IMR-90 (cell line): ENCODE measurements around the gene NUP88. TPM values are rescaled to one million over a fixed set of nuclear protein-coding genes. Genes with fewer than 3 reads are reported as not detected.

Source experiments
- ATAC-seq: fragments of 200-7000 bp; cut with Tn5 transposase; 2 replicates; pipeline ENCODE4 v1.9.1; 2020; ENCODE audit warnings: low read depth, mild to moderate bottlenecking, moderate library complexity
- BruUV-seq: library from RNA; stranded (reverse); fragments of 400-500 nt; replicated peaks from 2 replicates; lab custom pipeline; 2021; lab: Mats Ljungman, UMichigan
- CTCF ChIA-PET: fragments of 300-600 bp; formaldehyde crosslinking; extraction: SDS; loops from one replicate; lab custom pipeline; 2021; ENCODE audit warnings: antibody characterized with exemption; lab: Yijun Ruan, JAX
- POLR2A ChIA-PET: fragments of 300-600 bp; sonication (Branson Sonifier 250); formaldehyde crosslinking; loops from one replicate; lab custom pipeline; 2022; ENCODE audit warnings: antibody characterized with exemption; ENCODE audit not compliant: unreplicated experiment; lab: Charles Lee
- DNase-seq: peaks from one replicate; pipeline ENCODE4 v3.0.0; 2013
- H2AFZ ChIP-seq: replicated peaks from 2 replicates; pipeline ENCODE3; 2013; ENCODE audit warnings: low read length, mild to moderate bottlenecking; ENCODE audit not compliant: poor library complexity
- H2AK5ac ChIP-seq: 2 replicates; pipeline ENCODE4 v1.6.1; 2013; ENCODE audit warnings: low read depth, low read length, inconsistent platforms
- H2AK9ac ChIP-seq: replicated peaks from 2 replicates; pipeline ENCODE3; 2013; ENCODE audit warnings: mild to moderate bottlenecking, low read depth, low read length, moderate library complexity; ENCODE audit not compliant: poor library complexity
- H2BK120ac ChIP-seq: 2 replicates; pipeline ENCODE4 v1.6.1; 2013; ENCODE audit warnings: low read depth, low read length, inconsistent platforms
- H2BK15ac ChIP-seq: 3 replicates; pipeline ENCODE4 v1.6.1; 2013; ENCODE audit warnings: low read depth, low read length, inconsistent platforms
- H2BK20ac ChIP-seq: 2 replicates; pipeline ENCODE4 v1.6.1; 2013; ENCODE audit warnings: low read depth, mild to moderate bottlenecking, inconsistent platforms, low read length, moderate library complexity
- H2BK5ac ChIP-seq: 2 replicates; pipeline ENCODE4 v1.6.1; 2013; ENCODE audit warnings: mild to moderate bottlenecking, low read depth, low read length, inconsistent platforms; ENCODE audit not compliant: poor library complexity, severe bottlenecking
- H3K14ac ChIP-seq: replicated peaks from 2 replicates; pipeline ENCODE4 v1.6.1; 2013; ENCODE audit warnings: low read depth, low read length, inconsistent platforms
- H3K18ac ChIP-seq: 2 replicates; pipeline ENCODE4 v1.6.1; 2013; ENCODE audit warnings: low read depth, low read length, control low read depth
- H3K23ac ChIP-seq: 2 replicates; pipeline ENCODE4 v1.6.1; 2013; ENCODE audit warnings: low read depth, low read length, inconsistent platforms
- H3K27ac ChIP-seq: 2 replicates; pipeline ENCODE4 v1.5.1; 2013; ENCODE audit warnings: mild to moderate bottlenecking, control low read depth, low read length; ENCODE audit not compliant: insufficient read depth
- H3K27me3 ChIP-seq: 2 replicates; pipeline ENCODE4 v1.6.1; 2013; ENCODE audit warnings: low read length; ENCODE audit not compliant: control insufficient read depth, insufficient read depth
- H3K36me3 ChIP-seq: 2 replicates; pipeline ENCODE4 v1.6.1; 2013; ENCODE audit warnings: low read length, mixed read lengths; ENCODE audit not compliant: control insufficient read depth, insufficient read depth
- H3K4ac ChIP-seq: 2 replicates; pipeline ENCODE4 v1.6.1; 2013; ENCODE audit warnings: low read depth, low read length, inconsistent platforms
- H3K4me1 ChIP-seq: 2 replicates; pipeline ENCODE4 v1.6.1; 2013; ENCODE audit warnings: low read length, mixed read lengths; ENCODE audit not compliant: control insufficient read depth, insufficient read depth
- H3K4me2 ChIP-seq: 2 replicates; pipeline ENCODE4 v1.6.1; 2013; ENCODE audit warnings: low read depth, mild to moderate bottlenecking, control low read depth, low read length, moderate library complexity
- H3K4me3 ChIP-seq: 2 replicates; pipeline ENCODE4 v1.5.1; 2013; ENCODE audit warnings: low read depth, mild to moderate bottlenecking, control low read depth, low read length, moderate library complexity; ENCODE audit not compliant: insufficient read depth
- H3K56ac ChIP-seq: 2 replicates; pipeline ENCODE4 v1.6.1; 2013; ENCODE audit warnings: low read length, inconsistent platforms; ENCODE audit not compliant: insufficient read depth; ENCODE audit errors: extremely low read depth
- H3K79me1 ChIP-seq, 2 experiments: 2 replicates each; pipeline ENCODE4 v1.6.1; 2013; ENCODE audit warnings: low read length in 2 of 2, inconsistent platforms in 1 of 2, low read depth in 1 of 2
- H3K9ac ChIP-seq: 2 replicates; pipeline ENCODE4 v1.6.1; 2013; ENCODE audit warnings: low read depth, low read length, control low read depth
- H3K9me1 ChIP-seq: 2 replicates; pipeline ENCODE4 v1.6.1; 2013; ENCODE audit warnings: low read length, inconsistent platforms; ENCODE audit not compliant: insufficient read depth
- H3K9me3 ChIP-seq: 2 replicates; pipeline ENCODE4 v1.6.1; 2013; ENCODE audit warnings: low read length; ENCODE audit not compliant: control insufficient read depth, insufficient read depth
- H4K20me1 ChIP-seq: 2 replicates; pipeline ENCODE4 v1.6.1; 2013; ENCODE audit warnings: low read length, inconsistent platforms; ENCODE audit not compliant: insufficient read depth
- H4K5ac ChIP-seq: 2 replicates; pipeline ENCODE4 v1.6.1; 2013; ENCODE audit warnings: mild to moderate bottlenecking, low read depth, low read length, control low read depth
- H4K8ac ChIP-seq, 2 experiments: 2 replicates each; pipeline ENCODE4 v1.6.1; 2013; ENCODE audit warnings: low read depth in 2 of 2, low read length in 2 of 2, control low read depth in 1 of 2, inconsistent platforms in 1 of 2
- H4K91ac ChIP-seq: 2 replicates; pipeline ENCODE4 v1.6.1; 2013; ENCODE audit warnings: low read depth, low read length, inconsistent platforms; ENCODE audit not compliant: insufficient read depth
- BHLHE40 ChIP-seq: fragments of 150-350 bp; IDR thresholded peaks from 2 replicates; pipeline ENCODE4 v1.6.1; 2016; ENCODE audit warnings: mild to moderate bottlenecking, low read depth, low read length
- CEBPB ChIP-seq: IDR thresholded peaks from 2 replicates; pipeline ENCODE4 v1.6.1; 2012; ENCODE audit warnings: low read depth, low read length, improper control_type of control experiment
- CHD1 ChIP-seq: IDR thresholded peaks from 2 replicates; pipeline ENCODE4 v1.6.1; 2012; ENCODE audit warnings: low read depth, low read length, improper control_type of control experiment
- CTCF ChIP-seq: conservative IDR thresholded peaks from 2 replicates; pipeline ENCODE4 v1.5.1; 2012; ENCODE audit warnings: mild to moderate bottlenecking, low read depth, low read length, improper control_type of control experiment
- ELK1 ChIP-seq: fragments of 150-350 bp; IDR thresholded peaks from 2 replicates; pipeline ENCODE4 v1.6.1; 2016; ENCODE audit warnings: low read depth, mild to moderate bottlenecking, low read length, moderate library complexity, borderline replicate concordance
- FOS ChIP-seq: fragments of 150-350 bp; IDR thresholded peaks from 2 replicates; pipeline ENCODE4 v1.6.1; 2016; ENCODE audit warnings: low read depth, low read length
- MAFK ChIP-seq: IDR thresholded peaks from 2 replicates; pipeline ENCODE4 v1.6.1; 2012; ENCODE audit warnings: low read depth, low read length, improper control_type of control experiment
- MAZ ChIP-seq: IDR thresholded peaks from 2 replicates; pipeline ENCODE4 v1.6.1; 2012; ENCODE audit warnings: low read depth, mild to moderate bottlenecking, low read length, improper control_type of control experiment, moderate library complexity, borderline replicate concordance
- MXI1 ChIP-seq: IDR thresholded peaks from 2 replicates; pipeline ENCODE4 v1.6.1; 2012; ENCODE audit warnings: low read depth, mild to moderate bottlenecking, low read length, moderate library complexity, borderline replicate concordance
- NFE2L2 ChIP-seq: fragments of 150-350 bp; IDR thresholded peaks from 2 replicates; pipeline ENCODE4 v1.6.1; 2016; ENCODE audit warnings: low read depth, mild to moderate bottlenecking, low read length
- POLR2A ChIP-seq: IDR thresholded peaks from 2 replicates; pipeline ENCODE4 v1.6.1; 2012; ENCODE audit warnings: mild to moderate bottlenecking, low read depth, low read length
- RAD21 ChIP-seq: IDR thresholded peaks from 2 replicates; pipeline ENCODE4 v1.6.1; 2012; ENCODE audit warnings: low read length, improper control_type of control experiment
- RFX5 ChIP-seq: IDR thresholded peaks from 2 replicates; pipeline ENCODE4 v1.8.0; 2012; ENCODE audit warnings: low read depth, mild to moderate bottlenecking, low read length, moderate library complexity
- USF2 ChIP-seq: fragments of 150-350 bp; IDR thresholded peaks from 2 replicates; pipeline ENCODE4 v1.6.1; 2017; ENCODE audit warnings: mild to moderate bottlenecking, antibody characterized with exemption, low read length, low read depth
- WGBS, 2 experiments: methylation state at CpG; one replicate each; pipeline versions ENCODE4 v1.1.5 to v1.1.7; 2013; ENCODE audit warnings: missing lambda C conversion rate in 2 of 2; ENCODE audit not compliant: insufficient read length in 1 of 2; ENCODE audit errors: extremely low coverage in 2 of 2; 5-methylcytosine and 5-hydroxymethylcytosine counted together
- dilution Hi-C: fragments of 300-500 bp; cut with HindIII; formaldehyde crosslinking; loops from one replicate; pipeline ENCODE4 v1.14.3; 2018; ENCODE audit warnings: low sequenced_read_pairs; ENCODE audit not compliant: unreplicated experiment
- in situ Hi-C: fragments of 300-500 bp; cut with MboI; formaldehyde crosslinking; loops from 3 replicates; pipeline ENCODE4 v1.14.3; 2019; ENCODE audit warnings: low sequenced_read_pairs, inconsistent platforms, mixed read lengths
- intact Hi-C: fragments of 100-400 bp; cut with micrococcal nuclease; formaldehyde crosslinking; loops from 2 replicates; pipeline ENCODE4 v1.10.0; 2022
- polyA plus RNA-seq, 3 experiments: library from polyadenylated mRNA; depleted of rRNA; stranded (reverse); fragments of >200 nt; gene quantifications; 2 replicates each; pipeline ENCODE4 v1.2.3, GENCODE V29; 2012; ENCODE audit warnings: low replicate concordance in 1 of 3
- total RNA-seq: library from RNA; depleted of rRNA; stranded (reverse); fragments of >200 nt; gene quantifications from 2 replicates; pipeline ENCODE4 v1.2.3, GENCODE V29; 2012

Gene NUP88
- total and polyA plus RNA-seq, 2 of the 4 experiments (the other 2 are of a cell fraction): 57.0 to 83.7 TPM

GRCh38 chr17:5354886-5355415 lies 64.5 kb downstream of the NUP88 start (continued):
- TF ChIP-seq POLR2A (no peak), RAD21 (no peak), NFE2L2 (no peak), USF2 (no peak), FOS (no peak)

- H3K56ac ChIP-seq: no peak overlapping the region
- peaks cover 4% of the 10 kb centered on the region for H3K4me1 ChIP-seq
- no peak overlapping the region for H3K9ac ChIP-seq
- peaks cover 3% of the 10 kb centered on the region for H3K9me1 ChIP-seq
- H3K14ac ChIP-seq: no peak overlapping the region
- POLR2A ChIA-PET: no interaction called here
- H3K4me3 ChIP-seq: no peak overlapping the region
- CTCF ChIA-PET: no interaction called here
- H2BK5ac ChIP-seq: no peak overlapping the region
- no peak overlapping the region for H2AK9ac ChIP-seq
- intact Hi-C loops: no loop called here
- H2AFZ ChIP-seq: no peak overlapping the region
- H3K4me2 ChIP-seq: no peak overlapping the region
- no peak overlapping the region for H2BK120ac ChIP-seq
- no peak overlapping the region for H4K91ac ChIP-seq
- H3K36me3 ChIP-seq: peaks cover 17% of the 10 kb centered on the region
- no peak overlapping the region for H2AK5ac ChIP-seq
- in situ Hi-C loops: no loop called here
- H3K27ac ChIP-seq: no peak overlapping the region
- H3K23ac ChIP-seq: no peak overlapping the region
- DNase-seq: no peak
- no CpG with 5 or more reads among the region's 2 CpGs for WGBS, 2 experiments
- no peaks in the 10 kb centered on the region for H4K20me1 ChIP-seq
- no peak overlapping the region for H4K8ac ChIP-seq
- H3K27me3 ChIP-seq: no peaks in the 10 kb centered on the region
- dilution Hi-C loops: no loop called here
- H3K9me3 ChIP-seq: no peaks in the 10 kb centered on the region
- no peak overlapping the region for H4K5ac ChIP-seq
- H3K18ac ChIP-seq: no peak overlapping the region
- no peak overlapping the region for H2BK15ac ChIP-seq
- H3K79me1 ChIP-seq: peaks cover 4 to 10% of the 10 kb centered on the region in 2 experiments; a peak in 3 of 4 replicates
- ATAC-seq: no peak
- H2BK20ac ChIP-seq: no peak overlapping the region
- no peak overlapping the region for H3K4ac ChIP-seq
- no TSS peak for BruUV-seq
- no peak for TF ChIP-seq MXI1
- TF ChIP-seq CEBPB: no peak
- no peak for TF ChIP-seq POLR2A
- TF ChIP-seq MAZ: no peak
- no peak for TF ChIP-seq CTCF
- no peak for TF ChIP-seq RFX5
- TF ChIP-seq BHLHE40: no peak
- TF ChIP-seq FOS: no peak
- TF ChIP-seq CHD1: no peak
- no peak for TF ChIP-seq ELK1
- TF ChIP-seq RAD21: no peak
- TF ChIP-seq MAFK: no peak
- no peak for TF ChIP-seq NFE2L2
Measured at GRCh38 chr17:5354310-5354709, 65.2 kb downstream of the NUP88 start.
